Adrenal gland (tissue), 5 donors: ENCODE data around the gene VWA3B.

Source experiments
- POLR2A ChIP-seq, 2 donors: fragments of 450-650 bp; IDR thresholded peaks; one replicate each; pipeline ENCODE4 v1.6.1; 2017; ENCODE audit warnings: antibody characterized with exemption in 2 of 2, mild to moderate bottlenecking in 2 of 2, moderate library complexity in 1 of 2
- TF ChIP-seq, protein P1 (sequence below), 6 experiments: fragments of 450-650 bp in 4 of 6; fragments of 200-600 bp in 2 of 6; sonication (generic) in 1 of 6; IDR thresholded peaks; 1 replicate in 5 of 6; 2 replicates in 1 of 6; pipeline versions ENCODE4 v1.5.1 to v1.8.0; 2016 to 2021; ENCODE audit warnings: antibody characterized with exemption in 6 of 6, mild to moderate bottlenecking in 2 of 6, moderate library complexity in 1 of 6
- donor health status: DM: no; HTN: no; CAD: no.

DNA sequence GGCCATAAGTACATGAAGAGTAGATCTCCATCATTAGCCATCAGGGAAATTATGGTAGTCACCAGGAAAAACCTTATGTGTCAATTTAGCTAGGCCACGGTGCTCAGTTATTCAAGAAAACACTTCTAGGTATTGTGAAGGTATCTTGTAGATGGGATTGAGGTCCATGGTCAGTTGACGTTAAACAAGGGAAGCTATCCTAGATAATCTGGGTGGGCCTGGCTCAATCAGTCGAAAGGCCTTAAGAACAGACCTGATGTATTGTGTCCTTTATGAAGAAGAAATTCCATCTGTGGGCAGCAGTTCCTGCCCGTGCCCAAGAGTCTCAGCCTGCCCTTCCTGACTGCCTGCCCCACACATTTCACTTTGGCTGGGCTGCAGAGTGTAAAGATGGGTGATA lies 242.6 kb downstream of the VWA3B start:
- TF ChIP-seq, protein P1, sequence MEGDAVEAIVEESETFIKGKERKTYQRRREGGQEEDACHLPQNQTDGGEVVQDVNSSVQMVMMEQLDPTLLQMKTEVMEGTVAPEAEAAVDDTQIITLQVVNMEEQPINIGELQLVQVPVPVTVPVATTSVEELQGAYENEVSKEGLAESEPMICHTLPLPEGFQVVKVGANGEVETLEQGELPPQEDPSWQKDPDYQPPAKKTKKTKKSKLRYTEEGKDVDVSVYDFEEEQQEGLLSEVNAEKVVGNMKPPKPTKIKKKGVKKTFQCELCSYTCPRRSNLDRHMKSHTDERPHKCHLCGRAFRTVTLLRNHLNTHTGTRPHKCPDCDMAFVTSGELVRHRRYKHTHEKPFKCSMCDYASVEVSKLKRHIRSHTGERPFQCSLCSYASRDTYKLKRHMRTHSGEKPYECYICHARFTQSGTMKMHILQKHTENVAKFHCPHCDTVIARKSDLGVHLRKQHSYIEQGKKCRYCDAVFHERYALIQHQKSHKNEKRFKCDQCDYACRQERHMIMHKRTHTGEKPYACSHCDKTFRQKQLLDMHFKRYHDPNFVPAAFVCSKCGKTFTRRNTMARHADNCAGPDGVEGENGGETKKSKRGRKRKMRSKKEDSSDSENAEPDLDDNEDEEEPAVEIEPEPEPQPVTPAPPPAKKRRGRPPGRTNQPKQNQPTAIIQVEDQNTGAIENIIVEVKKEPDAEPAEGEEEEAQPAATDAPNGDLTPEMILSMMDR (IDR thresholded peaks at IDR 0.05) = no peak
- TF ChIP-seq POLR2A (IDR thresholded peaks at IDR 0.05) = no peak
